Measurements from ENCODE around the gene SLC15A3.

The SLC15A3 gene

DNA sequence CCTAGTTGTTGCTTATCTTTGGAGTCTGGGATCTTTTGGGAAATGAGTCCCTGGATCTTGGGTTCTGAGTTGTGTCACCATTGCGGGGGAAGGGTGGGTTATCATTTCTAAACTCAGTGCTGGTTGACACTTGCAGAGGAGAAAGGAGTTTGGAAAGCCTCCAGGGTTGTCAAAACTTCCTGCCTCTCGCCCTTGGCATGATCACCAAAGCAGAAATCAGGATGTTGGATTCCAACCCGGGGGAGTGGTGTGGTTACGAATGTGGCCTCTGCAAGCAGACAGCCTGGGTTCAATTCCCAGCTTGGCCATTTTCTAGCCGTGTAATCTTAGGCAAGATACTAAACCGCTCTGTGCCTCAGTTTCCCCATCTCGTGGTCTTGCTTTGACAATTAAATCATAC lies 43.8 kb upstream of the SLC15A3 start:
- ChIA-PET POLR2A (no interaction called here), CTCF (no interaction called here)
- H3K4me1 ChIP-seq (ENCODE audit: control insufficient read depth, insufficient read depth, low read length), result no peaks in the 10 kb centered on the region
- H3K4me3 ChIP-seq (ENCODE audit: low read depth, low read length), result no peak overlapping the region
- H3K9me3 ChIP-seq (ENCODE audit: control insufficient read depth, insufficient read depth, low read depth, low read length), result no peaks in the 10 kb centered on the region
- no peak overlapping the region for H3K27ac ChIP-seq (ENCODE audit: extremely low read depth, low read depth, low read length)
- TF ChIP-seq ZNF146 (tag by site-specific recombination; IDR thresholded peaks at IDR 0.05) (no peak), ZNF174 (tag by site-specific recombination; IDR thresholded peaks at IDR 0.05) (no peak), ZNF274 (IDR thresholded peaks at IDR 0.05; ENCODE audit: low read length) (no peak), ZNF274 (tag by site-specific recombination; IDR thresholded peaks at IDR 0.05; ENCODE audit: borderline replicate concordance) (no peak)
- no peaks in the 10 kb centered on the region for H3K36me3 ChIP-seq (ENCODE audit: control insufficient read depth in 2 of 2, insufficient read depth in 1 of 2, low read length in 2 of 2)

- peak; percentile 78 for TF ChIP-seq ZNF449 (tag by site-specific recombination; IDR thresholded peaks at IDR 0.05)
- no peak for TF ChIP-seq ZNF549 (tag by site-specific recombination; IDR thresholded peaks at IDR 0.05)
- 0 out of 2 replicates have a peak, but pooled peaks have one; percentile 51 for TF ChIP-seq PRDM1 (tag by site-specific recombination; IDR thresholded peaks at IDR 0.05)
- no peak overlapping the region for H3K4me3 ChIP-seq (ENCODE audit: low read depth, low read length)
- H3K4me1 ChIP-seq (ENCODE audit: control insufficient read depth, insufficient read depth, low read length), result no peaks in the 10 kb centered on the region
- H3K27ac ChIP-seq (ENCODE audit: extremely low read depth, low read depth, low read length), result no peak overlapping the region
- ChIA-PET CTCF (interaction anchor here (0.6 kb wide), 1 partner anchor 72 kb away, joined by 4 read pairs; no protein-coding TSS in a partner anchor), POLR2A (no interaction called here)
- no peaks in the 10 kb centered on the region for H3K36me3 ChIP-seq (ENCODE audit: control insufficient read depth in 2 of 2, insufficient read depth in 1 of 2, low read length in 2 of 2)
- no peaks in the 10 kb centered on the region for H3K9me3 ChIP-seq (ENCODE audit: control insufficient read depth, insufficient read depth, low read depth, low read length)
These were observed 42.6 kb upstream of the SLC15A3 start for GRCh38 chr11:60994541-60995080.

DNA sequence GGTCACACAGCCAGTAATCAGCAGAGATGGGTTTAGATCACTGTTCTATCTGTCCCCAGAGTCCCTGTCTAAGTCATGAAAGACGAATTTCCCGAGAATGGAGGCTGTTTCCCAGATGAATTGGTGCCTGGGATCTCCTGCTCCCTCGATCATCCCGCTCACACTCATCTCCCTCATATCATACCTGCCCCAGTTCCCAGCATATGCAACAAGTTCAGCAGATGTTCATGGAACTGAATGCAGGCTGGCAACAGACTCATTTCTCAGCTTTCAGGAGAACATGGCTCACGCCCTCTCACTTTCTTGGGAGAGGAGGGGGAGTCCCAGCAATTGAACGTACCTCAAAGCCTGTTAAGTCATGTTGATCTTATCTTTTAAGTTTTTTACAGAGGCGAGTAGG lies 41.6 kb upstream of the SLC15A3 start:
- H3K27ac ChIP-seq (ENCODE audit: extremely low read depth, low read depth, low read length), result no peak overlapping the region
- H3K4me3 ChIP-seq (ENCODE audit: low read depth, low read length), result no peak overlapping the region
- ChIA-PET POLR2A (no interaction called here), CTCF (no interaction called here)
- no peaks in the 10 kb centered on the region for H3K9me3 ChIP-seq (ENCODE audit: control insufficient read depth, insufficient read depth, low read depth, low read length)
- H3K36me3 ChIP-seq (ENCODE audit: control insufficient read depth in 2 of 2, insufficient read depth in 1 of 2, low read length in 2 of 2), result no peaks in the 10 kb centered on the region
- H3K4me1 ChIP-seq (ENCODE audit: control insufficient read depth, insufficient read depth, low read length), result no peaks in the 10 kb centered on the region
- TF ChIP-seq SCRT1 (tag by site-specific recombination; IDR thresholded peaks at IDR 0.05; ENCODE audit: borderline replicate concordance), result peak; percentile 56; the same call in 1 of the 2 replicates
- no peak for TF ChIP-seq ZNF518A (tag by site-specific recombination; conservative IDR thresholded peaks at IDR 0.05; ENCODE audit: low read depth)
- TF ChIP-seq SCRT2 (tag by site-specific recombination; IDR thresholded peaks at IDR 0.05), result peak; percentile 81

- Histone ChIP-seq H3K4me3 (ENCODE audit: low read depth, low read length) (no peak overlapping the region), H3K27ac (ENCODE audit: extremely low read depth, low read depth, low read length) (no peak overlapping the region), H3K9me3 (ENCODE audit: control insufficient read depth, insufficient read depth, low read depth, low read length) (no peaks in the 10 kb centered on the region), H3K36me3 (ENCODE audit: control insufficient read depth in 2 of 2, insufficient read depth in 1 of 2, low read length in 2 of 2) (no peaks in the 10 kb centered on the region), H3K4me1 (ENCODE audit: control insufficient read depth, insufficient read depth, low read length) (no peaks in the 10 kb centered on the region)
- POLR2A ChIA-PET, result no interaction called here
- TF ChIP-seq RBAK (tag by site-specific recombination; IDR thresholded peaks at IDR 0.05), result no peak
- TF ChIP-seq ZNF664 (tag by site-specific recombination; IDR thresholded peaks at IDR 0.05), result no peak
- TF ChIP-seq ZNF423 (tag by site-specific recombination; IDR thresholded peaks at IDR 0.05), result no peak
- no peak for TF ChIP-seq ZNF549 (tag by site-specific recombination; IDR thresholded peaks at IDR 0.05)
- no peak for TF ChIP-seq SCRT2 (tag by site-specific recombination; IDR thresholded peaks at IDR 0.05)
- no peak for TF ChIP-seq HOXC10 (CRISPR knock-in tag; IDR thresholded peaks at IDR 0.05)
- TF ChIP-seq ZNF157 (tag by site-specific recombination; IDR thresholded peaks at IDR 0.05), result no peak
- no peak for TF ChIP-seq ZNF596 (tag by site-specific recombination; IDR thresholded peaks at IDR 0.05)
- TF ChIP-seq ZNF24 (tag by site-specific recombination; IDR thresholded peaks at IDR 0.05), result no peak
- peak; percentile 54; the same call in 1 of the 2 replicates for TF ChIP-seq GLIS1 (tag by site-specific recombination; IDR thresholded peaks at IDR 0.05)
- no peak for TF ChIP-seq ZNF274 (IDR thresholded peaks at IDR 0.05; ENCODE audit: low read length)
- no peak for TF ChIP-seq ZNF274 (tag by site-specific recombination; IDR thresholded peaks at IDR 0.05; ENCODE audit: borderline replicate concordance)
- TF ChIP-seq ZNF621 (tag by site-specific recombination; IDR thresholded peaks at IDR 0.05), result no peak
- TF ChIP-seq MYNN (tag by site-specific recombination; IDR thresholded peaks at IDR 0.05; ENCODE audit: borderline replicate concordance), result peak; percentile 71; the same call in 1 of the 2 replicates
- CTCF ChIA-PET, result interaction anchor here (0.6 kb wide), 1 partner anchor 138 kb away, joined by 3 read pairs; no protein-coding TSS in a partner anchor
These were observed 41.0 kb upstream of the SLC15A3 start for GRCh38 chr11:60992842-60993409.

Data from HEK293 (cell line).